GM19351 (cell line): Measurements from ENCODE around the gene INPP5J.

Experiments
- ATAC-seq: cut with Tn5 transposase; IDR thresholded peaks from one replicate; pipeline ENCODE4 v1.9.1; 2021; ENCODE audit warnings: mild to moderate bottlenecking, moderate library complexity; ENCODE audit not compliant: unreplicated experiment

Gene INPP5J

DNA sequence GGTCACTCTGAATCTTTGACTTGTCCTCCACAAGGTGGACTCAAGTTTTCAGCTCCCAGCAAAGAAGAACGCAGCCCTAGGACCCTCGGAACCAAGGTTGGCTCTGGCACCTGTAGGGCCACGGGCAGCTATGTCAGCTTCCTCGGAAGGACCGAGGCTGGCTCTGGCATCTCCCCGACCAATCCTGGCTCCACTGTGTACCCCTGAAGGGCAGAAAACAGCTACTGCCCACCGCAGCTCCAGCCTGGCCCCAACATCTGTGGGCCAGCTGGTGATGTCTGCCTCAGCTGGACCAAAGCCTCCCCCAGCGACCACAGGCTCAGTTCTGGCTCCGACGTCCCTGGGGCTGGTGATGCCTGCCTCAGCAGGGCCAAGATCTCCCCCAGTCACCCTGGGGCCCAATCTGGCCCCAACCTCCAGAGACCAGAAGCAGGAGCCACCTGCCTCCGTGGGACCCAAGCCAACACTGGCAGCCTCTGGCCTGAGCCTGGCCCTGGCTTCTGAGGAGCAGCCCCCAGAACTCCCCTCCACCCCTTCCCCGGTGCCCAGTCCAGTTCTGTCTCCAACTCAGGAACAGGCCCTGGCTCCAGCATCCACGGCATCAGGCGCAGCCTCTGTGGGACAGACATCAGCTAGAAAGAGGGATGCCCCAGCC, 2.2 kb downstream of the INPP5J start:
- ATAC-seq: no peak

GRCh38 chr22:31125521-31126117, 2.9 kb downstream of the INPP5J start:
- no peak for ATAC-seq

GRCh38 chr22:31126128-31126868, 3.5 kb downstream of the INPP5J start:
- no peak for ATAC-seq

GRCh38 chr22:31126869-31127175, 4.1 kb downstream of the INPP5J start:
- no peak for ATAC-seq

DNA sequence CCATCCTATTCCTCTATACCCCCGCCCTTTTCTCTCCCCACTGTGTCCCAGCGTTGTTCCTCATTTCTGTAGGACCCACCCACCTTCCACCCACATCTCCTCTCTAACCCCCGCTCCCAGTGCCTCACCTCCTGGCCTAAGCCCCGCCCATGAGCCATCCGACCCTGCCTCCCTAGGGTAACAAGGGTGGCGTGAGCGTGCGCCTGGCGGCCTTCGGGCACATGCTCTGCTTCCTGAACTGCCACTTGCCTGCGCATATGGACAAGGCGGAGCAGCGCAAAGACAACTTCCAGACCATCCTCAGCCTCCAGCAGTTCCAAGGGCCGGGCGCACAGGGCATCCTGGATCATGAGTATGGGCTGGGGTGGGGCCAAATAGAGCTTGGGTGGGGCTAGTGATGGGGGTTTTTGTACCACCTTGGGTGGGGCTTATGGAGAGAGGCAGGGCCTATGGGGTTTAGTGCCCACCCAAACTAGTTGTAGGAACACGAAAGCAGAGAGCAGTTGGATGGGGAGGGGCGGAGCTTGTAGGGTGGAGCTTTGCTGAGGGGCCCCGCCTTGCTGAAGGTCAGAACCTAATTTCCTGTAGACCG, 4.5 kb downstream of the INPP5J start:
- no peak for ATAC-seq

DNA sequence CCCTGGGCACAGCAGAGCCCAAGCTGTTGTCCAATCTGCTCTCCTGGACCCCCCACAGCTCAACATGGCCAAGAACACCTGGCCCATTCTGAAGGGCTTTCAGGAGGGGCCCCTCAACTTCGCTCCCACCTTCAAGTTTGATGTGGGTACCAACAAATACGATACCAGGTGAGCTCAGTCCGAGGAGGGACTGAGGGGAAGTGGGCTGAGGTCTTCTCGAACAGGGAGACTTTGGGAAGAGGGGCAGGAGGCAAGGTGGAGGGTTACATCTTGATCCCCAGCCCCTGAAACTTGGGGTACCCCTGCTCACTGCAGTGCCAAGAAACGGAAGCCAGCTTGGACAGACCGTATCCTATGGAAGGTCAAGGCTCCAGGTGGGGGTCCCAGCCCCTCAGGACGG, 5.4 kb downstream of the INPP5J start:
- ATAC-seq: no peak

GRCh38 chr22:31130873-31131272, 8.1 kb downstream of the INPP5J start:
- ATAC-seq: no peak

GRCh38 chr22:31133911-31134310, 11.1 kb downstream of the INPP5J start:
- no peak for ATAC-seq

DNA sequence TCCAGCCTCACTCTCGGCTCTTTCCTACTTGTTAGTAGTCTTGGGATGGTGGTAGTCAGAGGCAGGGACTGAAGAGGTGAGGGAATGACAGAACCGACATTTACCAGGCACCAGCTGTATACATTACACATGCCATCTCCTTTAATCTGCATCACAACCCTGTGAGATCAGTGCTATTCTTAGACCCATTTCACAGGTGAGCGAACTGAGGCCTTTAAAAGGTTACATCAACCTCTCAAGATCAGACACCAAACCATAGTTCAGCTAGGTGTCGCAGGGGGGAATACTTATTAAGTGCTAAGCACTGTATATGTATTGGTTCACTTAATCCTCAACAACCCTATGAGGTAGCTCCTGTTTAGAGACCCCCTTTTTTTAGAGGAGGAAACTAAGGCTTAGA, 11.9 kb downstream of the INPP5J start:
- no peak for ATAC-seq

- no peak for ATAC-seq
These were observed 12.9 kb downstream of the INPP5J start for GRCh38 chr22:31135706-31136105.

DNA sequence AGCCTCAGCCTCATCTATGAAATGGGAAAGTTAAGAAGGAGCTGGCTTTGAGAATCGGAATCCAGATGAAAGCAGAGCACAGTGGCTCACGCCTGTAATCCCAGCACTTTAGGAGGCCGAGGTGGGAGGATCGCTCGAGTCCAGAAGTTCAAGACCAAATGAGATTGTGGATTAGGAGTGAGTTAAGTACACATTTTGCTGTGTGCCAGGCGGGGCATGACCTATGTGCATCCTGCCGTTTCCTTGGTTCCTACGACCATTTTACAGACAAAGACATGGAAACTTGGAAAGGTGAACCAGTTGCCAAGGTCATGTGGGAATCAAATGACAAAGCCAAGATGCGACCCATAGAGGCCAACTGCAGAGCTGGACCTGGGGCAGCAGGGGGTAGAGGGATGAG, 13.4 kb downstream of the INPP5J start:
- no peak for ATAC-seq

- ATAC-seq: no peak
These were observed 13.9 kb downstream of the INPP5J start for GRCh38 chr22:31136711-31137110.

- ATAC-seq: no peak
These were observed 15.0 kb downstream of the INPP5J start for GRCh38 chr22:31137721-31138120.

DNA sequence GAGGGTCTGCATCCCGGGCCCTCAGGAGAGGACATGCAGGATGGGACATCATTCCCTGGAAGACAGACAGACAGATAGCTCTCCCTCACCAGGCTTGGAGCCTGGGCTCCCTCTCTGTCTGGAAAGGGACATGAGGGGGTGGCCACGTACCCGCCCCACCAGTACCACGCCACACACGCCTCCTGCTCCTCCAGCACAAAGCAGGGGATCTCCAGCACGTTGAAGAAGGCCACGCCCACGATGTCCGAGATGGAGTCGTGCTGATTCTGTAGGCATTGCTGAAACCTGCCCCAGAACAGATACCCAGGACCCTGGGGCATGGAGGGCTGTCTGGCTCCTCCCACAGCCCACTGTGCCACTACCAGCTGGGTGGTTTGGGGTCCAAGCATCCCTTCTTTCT, 15.4 kb downstream of the INPP5J start:
- no peak for ATAC-seq

GRCh38 chr22:31139066-31139465, 16.3 kb downstream of the INPP5J start:
- no peak for ATAC-seq

- ATAC-seq: no peak
These were observed 17.3 kb downstream of the INPP5J start, which contains the start of gene PLA2G3 for GRCh38 chr22:31139866-31140716. PLA2G3 (minus strand) TSS chr22:31140508; CDS start chr22:31140354, 154 bp downstream.

DNA sequence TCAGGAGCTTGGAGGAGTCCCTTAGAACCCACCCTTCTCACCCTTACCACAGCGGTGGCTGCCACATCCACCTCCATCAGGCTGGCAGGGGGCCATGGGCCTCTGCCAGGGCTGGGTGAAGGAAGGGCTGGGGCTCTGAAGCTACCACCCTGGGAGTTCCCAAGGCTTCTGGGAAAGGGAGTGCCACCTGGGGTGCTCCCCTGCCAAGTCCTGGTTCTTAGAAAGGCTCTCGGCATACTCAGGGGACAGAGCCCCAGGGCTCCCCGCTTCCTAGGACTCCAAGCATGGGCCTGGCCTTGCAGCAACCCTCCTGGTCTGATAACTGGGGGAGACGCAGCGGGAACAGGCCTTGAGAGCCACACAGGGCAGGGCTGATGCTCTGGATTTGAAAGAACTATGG, 18.0 kb downstream of the INPP5J start:
- ATAC-seq: no peak

GRCh38 chr22:31141551-31141950, 18.8 kb downstream of the INPP5J start:
- ATAC-seq: no peak

GRCh38 chr22:31142285-31142684, 19.5 kb downstream of the INPP5J start:
- no peak for ATAC-seq

DNA sequence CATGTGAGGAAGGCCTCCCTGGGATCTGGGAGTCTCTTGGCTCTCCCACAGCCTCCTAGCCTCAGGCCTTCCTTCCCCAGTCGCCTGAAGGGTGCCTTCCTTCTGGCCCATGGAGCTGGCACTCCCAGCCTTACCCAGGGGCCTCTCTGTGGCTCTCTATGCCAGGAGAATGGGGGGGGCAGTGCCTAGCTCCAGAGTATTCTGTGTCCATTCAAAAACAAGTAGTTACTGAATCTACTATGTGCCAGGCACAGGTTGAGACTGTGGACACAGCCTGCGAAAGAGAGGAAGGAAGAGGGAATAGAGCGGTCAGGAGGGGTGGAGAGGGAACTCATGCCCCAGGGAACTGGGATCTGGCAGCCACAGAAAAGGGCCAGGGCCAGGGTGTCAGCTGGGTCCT, 20.3 kb downstream of the INPP5J start:
- ATAC-seq: no peak

DNA sequence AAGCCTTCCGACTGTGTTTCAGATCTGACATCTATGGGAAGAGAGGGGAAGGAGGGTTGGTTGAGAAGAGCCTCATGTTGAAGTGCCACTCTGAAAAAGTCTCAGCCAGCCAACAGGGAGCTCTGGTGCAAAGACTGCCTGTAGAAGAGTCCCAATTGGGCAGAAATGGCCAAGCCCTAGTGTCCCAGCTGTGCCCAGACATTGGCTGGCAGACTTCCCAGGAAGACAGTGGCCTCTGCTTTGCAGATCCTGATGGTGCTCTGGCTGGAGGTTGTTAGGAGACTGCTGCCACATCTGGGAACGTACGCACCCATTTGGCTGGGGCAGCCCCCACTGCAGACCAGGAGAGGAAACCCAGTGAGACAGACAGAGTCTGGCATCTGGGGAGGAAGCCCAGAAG, 20.8 kb downstream of the INPP5J start:
- no peak for ATAC-seq
